ENCODE results near the gene MAPT.
"Not testable (repeated sequence)": the region's sequence is repeated elsewhere in the genome, so short reads cannot be mapped to it uniquely, and the experiment has no call there.

Gene MAPT

DNA sequence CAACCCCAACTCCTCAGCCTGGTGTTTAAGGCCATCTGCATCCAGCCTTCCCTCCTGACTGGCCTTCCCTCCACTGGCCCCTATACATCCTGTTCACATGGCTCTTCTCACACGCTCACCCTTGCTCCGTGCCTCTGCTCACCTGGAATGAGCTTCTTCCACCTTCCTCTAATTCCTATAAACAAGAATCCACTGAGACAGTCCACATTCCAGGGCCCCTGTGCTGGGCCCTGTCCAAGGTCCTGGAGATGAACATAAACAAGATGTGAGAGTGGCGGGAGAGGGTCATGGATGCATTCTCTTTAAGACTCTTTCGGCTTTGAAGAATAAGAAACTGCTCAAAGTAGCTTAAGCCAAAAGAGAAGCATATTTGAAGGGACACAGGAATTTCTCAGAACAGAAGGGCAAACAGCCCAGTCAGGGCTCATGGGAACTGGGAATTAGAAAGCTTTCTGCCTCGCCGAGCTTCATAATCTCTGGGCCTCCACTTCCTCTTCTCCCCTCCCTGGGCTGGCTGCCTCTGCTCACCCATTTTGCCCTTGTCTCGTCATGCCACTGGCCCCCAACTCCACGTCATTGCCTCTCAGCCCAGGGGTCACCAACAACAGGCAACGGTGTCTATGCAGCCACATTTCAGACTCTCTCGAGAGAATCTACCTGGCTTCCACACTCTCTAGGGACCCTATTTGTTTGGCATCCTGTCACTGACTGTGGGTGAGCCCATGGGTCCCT lies 36.2 kb upstream of the MAPT start:
- in situ Hi-C loops (cut with HindIII; ENCODE audit: low sequenced_read_pairs): loop anchor here (10.0 kb wide), 1 partner anchor 223 kb away; no protein-coding TSS in a partner anchor

GRCh38 chr17:45861165-45861564 lies 33.2 kb upstream of the MAPT start:
- in situ Hi-C loops (cut with HindIII; ENCODE audit: low sequenced_read_pairs): no loop called here

- in situ Hi-C loops (cut with HindIII; ENCODE audit: low sequenced_read_pairs): not testable (repeated sequence)
These were observed 32.2 kb upstream of the MAPT start for GRCh38 chr17:45862127-45862526.

GRCh38 chr17:45863857-45864654 lies 30.3 kb upstream of the MAPT start:
- in situ Hi-C loops (cut with HindIII; ENCODE audit: low sequenced_read_pairs): no loop called here

DNA sequence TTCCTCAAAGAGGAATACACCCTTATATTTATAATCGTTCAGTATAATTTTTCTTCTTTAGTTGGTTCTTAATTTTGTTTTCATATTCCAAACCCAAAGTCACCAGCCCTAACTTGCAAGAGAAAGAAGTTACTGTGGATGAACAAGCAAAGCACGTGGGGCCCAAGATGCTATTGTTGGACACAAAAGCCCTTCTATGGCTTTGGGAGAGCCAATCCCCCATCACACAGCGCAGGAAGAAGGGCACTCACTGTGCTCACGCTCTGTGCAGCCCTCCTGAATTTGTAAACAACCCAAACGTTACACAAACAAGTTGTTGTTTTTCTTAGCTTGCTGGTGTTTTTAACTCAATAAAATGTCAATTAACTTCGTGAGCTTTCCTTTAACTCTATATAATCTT lies 27.2 kb upstream of the MAPT start:
- in situ Hi-C loops (cut with HindIII; ENCODE audit: low sequenced_read_pairs): loop anchor here (5.0 kb wide), 1 partner anchor 80 kb away; no protein-coding TSS in a partner anchor

DNA sequence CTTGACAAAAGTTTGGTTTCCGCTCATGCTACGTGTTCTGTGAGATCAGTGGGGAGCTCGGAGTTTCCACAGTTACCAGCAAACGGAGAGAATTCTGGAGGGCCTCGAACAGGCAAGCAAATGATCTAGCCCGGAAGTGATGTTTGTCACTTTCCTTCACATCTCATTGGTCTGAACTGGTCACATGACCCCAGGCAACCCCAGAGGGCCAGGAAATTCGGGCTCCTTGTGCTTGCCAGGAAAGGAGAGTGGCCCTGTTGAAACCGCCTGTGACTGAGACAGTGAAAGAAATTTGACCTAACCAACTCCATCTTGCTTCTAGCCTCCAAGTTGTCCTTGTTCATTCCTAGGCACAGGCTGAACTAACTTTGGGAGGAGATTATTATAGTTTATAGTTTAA lies 26.7 kb upstream of the MAPT start:
- in situ Hi-C loops (cut with HindIII; ENCODE audit: low sequenced_read_pairs): loop anchor here (5.0 kb wide), 1 partner anchor 80 kb away; no protein-coding TSS in a partner anchor

DNA sequence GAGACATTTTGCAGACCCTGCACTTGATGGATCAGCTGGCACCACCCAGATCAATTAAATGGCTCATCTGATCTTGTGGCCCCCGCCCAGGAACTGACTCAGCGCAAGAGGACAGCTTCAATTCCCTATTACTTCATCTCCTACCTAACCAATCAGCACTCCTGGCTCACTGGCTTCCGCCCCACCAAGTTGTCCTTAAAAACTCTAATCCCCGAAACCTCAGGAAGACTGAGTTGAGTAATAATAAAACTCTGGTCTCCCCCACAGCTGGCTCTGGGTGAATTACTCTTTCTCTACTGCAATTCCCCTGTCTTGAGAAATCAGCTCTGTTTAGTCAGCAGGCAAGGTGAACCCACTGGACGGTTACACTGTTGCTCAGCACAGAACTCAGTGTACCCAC lies 26.1 kb upstream of the MAPT start:
- in situ Hi-C loops (cut with HindIII; ENCODE audit: low sequenced_read_pairs): loop anchor here (5.0 kb wide), 1 partner anchor 79 kb away; no protein-coding TSS in a partner anchor

DNA sequence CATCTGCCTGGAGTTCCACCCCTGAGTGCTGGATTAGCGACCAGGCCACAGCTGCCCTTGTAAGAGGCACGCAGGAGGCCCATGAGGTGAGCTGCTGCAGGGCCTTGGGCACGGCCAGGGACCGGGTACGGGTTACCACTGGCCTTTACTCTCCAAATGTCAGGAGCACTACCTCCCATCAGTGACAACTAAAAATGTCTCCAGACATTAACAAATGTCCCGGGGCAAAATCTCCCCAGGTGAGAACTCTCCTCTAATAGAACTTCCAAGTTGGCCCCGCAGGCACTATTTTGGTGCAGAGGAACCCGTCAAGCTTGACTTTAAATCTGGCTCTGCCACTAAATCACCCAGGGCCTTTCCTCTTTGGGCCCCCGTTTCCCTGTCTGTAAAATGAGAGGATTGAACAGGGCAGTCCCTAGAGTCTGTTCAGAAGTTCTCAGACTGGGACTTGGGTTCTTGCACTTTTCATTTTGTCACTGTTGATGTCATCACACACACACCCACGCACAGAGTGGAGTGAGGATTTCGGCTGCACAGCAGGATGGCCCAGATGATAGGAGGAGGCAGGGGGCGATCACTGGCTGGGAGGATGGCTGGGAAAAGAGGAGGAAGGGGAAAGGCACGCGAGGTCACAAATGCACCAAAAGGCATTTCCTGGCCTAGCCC lies 24.5 kb upstream of the MAPT start:
- in situ Hi-C loops (cut with HindIII; ENCODE audit: low sequenced_read_pairs): loop anchor here (5.0 kb wide), 1 partner anchor 77 kb away; no protein-coding TSS in a partner anchor

GRCh38 chr17:45870342-45870974 lies 23.9 kb upstream of the MAPT start:
- in situ Hi-C loops (cut with HindIII; ENCODE audit: low sequenced_read_pairs): no loop called here

GRCh38 chr17:45871718-45872117 lies 22.6 kb upstream of the MAPT start:
- in situ Hi-C loops (cut with HindIII; ENCODE audit: low sequenced_read_pairs): no loop called here

DNA sequence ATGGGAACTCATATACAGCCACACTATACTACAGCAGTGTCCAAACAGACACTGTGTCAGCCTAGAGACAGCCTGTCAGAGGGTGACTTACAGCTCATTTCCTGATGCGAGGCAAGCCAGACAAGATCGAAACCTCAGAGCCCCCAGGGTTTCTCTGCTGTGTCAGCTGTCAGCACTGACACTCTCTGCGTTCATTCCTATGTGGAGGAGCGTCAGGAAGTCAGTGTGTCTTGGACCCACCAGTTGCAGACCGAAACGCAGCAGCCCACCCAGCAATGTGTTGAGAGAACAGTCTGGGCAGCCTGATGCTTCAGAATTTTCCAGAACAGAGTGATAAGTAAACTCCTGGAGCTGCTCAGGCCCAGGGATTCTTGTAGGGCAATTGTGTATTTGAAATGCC lies 20.6 kb upstream of the MAPT start:
- in situ Hi-C loops (cut with HindIII; ENCODE audit: low sequenced_read_pairs): no loop called here

DNA sequence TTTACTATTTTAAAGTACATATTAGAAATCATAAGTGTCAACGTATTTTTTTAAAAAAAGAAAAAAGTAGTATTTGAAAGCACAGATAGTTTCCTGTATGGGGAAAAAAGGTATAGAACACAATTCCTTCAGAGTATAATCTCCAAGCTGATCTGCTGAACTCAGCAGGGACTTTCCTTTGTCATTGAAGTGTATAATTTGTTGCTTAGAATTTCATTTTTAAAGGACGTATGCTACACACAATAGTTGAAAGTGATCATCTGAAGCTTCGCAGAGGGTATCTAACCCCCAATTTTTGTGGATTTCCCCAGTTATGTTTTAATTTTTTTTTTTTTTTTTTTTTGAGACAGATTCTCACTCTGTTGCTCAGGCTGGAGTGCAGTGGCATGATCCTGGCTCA lies 20.2 kb upstream of the MAPT start:
- in situ Hi-C loops (cut with HindIII; ENCODE audit: low sequenced_read_pairs): no loop called here

- in situ Hi-C loops (cut with HindIII; ENCODE audit: low sequenced_read_pairs): no loop called here
These were observed 17.8 kb upstream of the MAPT start for GRCh38 chr17:45876539-45876938.

DNA sequence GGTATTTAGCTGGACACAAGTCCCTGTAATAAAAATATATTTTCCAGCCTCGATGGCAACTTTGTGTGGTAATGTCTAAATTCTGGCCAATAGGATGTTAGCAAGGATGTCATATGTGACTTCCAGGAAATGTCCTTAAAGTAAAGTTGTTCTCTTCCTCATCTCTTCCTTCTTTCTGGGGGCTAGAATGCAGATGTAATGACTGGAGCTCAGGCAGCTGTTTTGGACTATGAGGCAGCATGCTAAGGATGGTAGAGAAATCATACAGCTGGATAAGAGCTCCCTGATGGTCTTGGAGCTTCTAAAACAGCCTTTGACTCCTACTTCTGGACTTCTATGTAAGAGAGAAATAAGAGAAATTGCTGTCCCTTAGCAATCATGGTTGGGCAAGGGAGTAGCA lies 16.9 kb upstream of the MAPT start:
- in situ Hi-C loops (cut with HindIII; ENCODE audit: low sequenced_read_pairs): no loop called here

DNA sequence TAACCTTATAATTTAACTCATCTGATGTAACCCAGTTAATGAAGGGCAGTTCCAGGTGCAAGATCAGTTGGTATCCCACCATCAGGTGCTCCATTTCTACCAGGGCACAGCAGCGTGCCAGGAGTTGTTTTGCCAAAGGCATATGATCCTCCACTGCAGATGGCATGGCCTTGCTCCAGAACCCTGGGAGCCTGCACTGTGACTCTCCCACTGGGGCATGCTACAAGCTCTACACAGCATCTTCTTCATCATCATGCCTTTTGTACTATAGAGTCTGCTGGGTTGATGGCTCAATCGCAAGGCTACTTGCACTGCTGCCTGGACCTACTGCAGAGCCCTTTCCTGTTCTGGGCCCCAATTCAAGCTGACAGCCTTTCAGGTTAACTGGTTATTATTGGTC lies 11.3 kb upstream of the MAPT start:
- in situ Hi-C loops (cut with HindIII; ENCODE audit: low sequenced_read_pairs): no loop called here

DNA sequence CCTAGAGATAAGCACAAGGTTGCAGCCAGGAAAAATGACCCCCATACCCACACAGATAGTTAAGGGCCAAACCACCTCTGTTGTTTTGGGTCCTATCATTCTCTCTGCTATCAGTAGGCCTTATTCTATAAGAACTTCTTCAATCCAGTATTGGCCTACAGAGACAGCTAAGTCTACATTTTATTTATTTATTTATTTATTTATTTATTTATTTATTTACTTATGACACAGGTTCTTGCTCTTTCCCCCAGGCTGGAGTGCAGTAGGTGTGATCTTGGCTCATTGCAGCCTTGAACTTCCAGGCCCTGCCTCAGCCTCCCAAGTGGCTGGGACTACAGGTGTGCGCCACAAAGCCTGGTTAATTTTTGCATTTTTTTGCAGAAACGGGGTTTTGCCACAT lies 7.5 kb upstream of the MAPT start:
- in situ Hi-C loops (cut with HindIII; ENCODE audit: low sequenced_read_pairs): no loop called here

GRCh38 chr17:45888392-45888791 lies 6.0 kb upstream of the MAPT start:
- in situ Hi-C loops (cut with HindIII; ENCODE audit: low sequenced_read_pairs): no loop called here

DNA sequence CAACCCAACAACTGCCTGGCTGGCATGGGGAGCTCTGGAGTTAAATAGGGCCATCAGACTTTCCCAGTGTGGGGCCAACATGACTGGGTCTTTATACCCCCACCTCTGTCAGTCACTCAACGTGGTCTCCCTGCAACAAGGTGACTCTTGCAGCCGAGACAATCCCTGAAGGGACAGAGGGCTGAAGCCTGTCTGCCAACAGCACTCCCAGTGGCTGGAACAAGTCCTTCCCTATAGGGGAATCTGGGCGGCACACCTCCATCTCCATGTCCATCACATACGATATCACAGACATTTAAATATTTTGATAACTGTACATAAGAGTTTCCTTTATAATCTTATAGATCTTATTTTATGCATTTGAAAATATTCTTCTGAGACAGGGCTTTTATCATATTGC lies 4.8 kb upstream of the MAPT start:
- in situ Hi-C loops (cut with HindIII; ENCODE audit: low sequenced_read_pairs): no loop called here

GRCh38 chr17:45893725-45894021 lies 681 bp upstream of the MAPT start:
- in situ Hi-C loops (cut with HindIII; ENCODE audit: low sequenced_read_pairs): no loop called here

- in situ Hi-C loops (cut with HindIII; ENCODE audit: low sequenced_read_pairs): no loop called here
These were observed 1.1 kb downstream of the MAPT start for GRCh38 chr17:45895304-45895968.
